OCI-LY7 (cell line): ENCODE data around the gene BRD8. TPM values are rescaled to one million over a fixed set of nuclear protein-coding genes. Genes with fewer than 3 reads are reported as not detected.
"Not testable (repeated sequence)": the region's sequence is repeated elsewhere in the genome, so short reads cannot be mapped to it uniquely, and the experiment has no call there.

Source experiments
- BruUV-seq: library from RNA; stranded (reverse); fragments of 400-500 nt; replicated peaks from 2 replicates; lab custom pipeline; 2021; lab: Mats Ljungman, UMichigan
- CTCF ChIA-PET: fragments of 300-600 bp; sonication (Branson Sonifier 250); formaldehyde crosslinking; loops from one replicate; lab custom pipeline; 2022; ENCODE audit warnings: antibody characterized with exemption; ENCODE audit not compliant: unreplicated experiment; lab: Charles Lee
- POLR2A ChIA-PET: fragments of 300-600 bp; sonication (Branson Sonifier 250); formaldehyde crosslinking; loops from one replicate; lab custom pipeline; 2022; ENCODE audit warnings: antibody characterized with exemption; lab: Charles Lee
- DNase-seq: peaks from one replicate; pipeline ENCODE4 v3.0.0-alpha.2; 2015; ENCODE audit warnings: low spot score
- H2AFZ ChIP-seq: fragments of 200-600 bp; sonication (generic), shearing (Covaris generic); 2 replicates; pipeline ENCODE4 v1.6.1; 2014; ENCODE audit warnings: mild to moderate bottlenecking, antibody characterized with exemption, low read length, moderate library complexity
- H3K27ac ChIP-seq: fragments of 200-600 bp; sonication (generic); 2 replicates; pipeline ENCODE4 v1.5.1; 2014; ENCODE audit warnings: mixed run types, low read depth, mild to moderate bottlenecking, moderate library complexity, low read length, inconsistent platforms; ENCODE audit not compliant: poor library complexity, severe bottlenecking
- H3K36me3 ChIP-seq: fragments of 200-600 bp; sonication (generic); 2 replicates; pipeline ENCODE4 v1.6.1; 2014; ENCODE audit warnings: mild to moderate bottlenecking, antibody characterized with exemption, low read length, moderate library complexity, mixed read lengths; ENCODE audit not compliant: insufficient read depth
- H3K4me1 ChIP-seq: fragments of 200-600 bp; sonication (generic); 2 replicates; pipeline ENCODE4 v1.5.1; 2014; ENCODE audit warnings: mild to moderate bottlenecking, low read length; ENCODE audit not compliant: insufficient read depth, poor library complexity, severe bottlenecking
- H3K4me2 ChIP-seq: fragments of 200-600 bp; sonication (generic); 2 replicates; pipeline ENCODE4 v1.6.1; 2014; ENCODE audit warnings: mild to moderate bottlenecking, low read length
- H3K4me3 ChIP-seq: fragments of 200-600 bp; sonication (generic); 2 replicates; pipeline ENCODE4 v1.5.1; 2014; ENCODE audit warnings: mild to moderate bottlenecking, low read depth, low read length; ENCODE audit not compliant: poor library complexity, severe bottlenecking
- H3K79me2 ChIP-seq: fragments of 200-600 bp; sonication (generic); 2 replicates; pipeline ENCODE4 v1.6.1; 2016; ENCODE audit warnings: low read depth, mild to moderate bottlenecking, low read length, moderate library complexity, mixed read lengths; ENCODE audit not compliant: insufficient read depth
- H3K9me2 ChIP-seq: fragments of 200-600 bp; sonication (generic); 2 replicates; pipeline ENCODE4 v1.6.1; 2016; ENCODE audit warnings: mild to moderate bottlenecking, low read length, mixed read lengths; ENCODE audit not compliant: insufficient read depth
- H3K9me3 ChIP-seq: fragments of 200-600 bp; sonication (generic); 2 replicates; pipeline ENCODE4 v1.6.1; 2014; ENCODE audit warnings: mild to moderate bottlenecking, mixed run types, low read length, mixed read lengths
- H4K20me1 ChIP-seq: fragments of 200-600 bp; sonication (generic); 2 replicates; pipeline ENCODE4 v1.6.1; 2014; ENCODE audit warnings: mild to moderate bottlenecking, antibody characterized with exemption, low read length, moderate library complexity, mixed read lengths; ENCODE audit not compliant: insufficient read depth
- EZH2phosphoT487 ChIP-seq: fragments of 200-600 bp; sonication (generic); IDR thresholded peaks from 2 replicates; pipeline ENCODE4 v1.6.1; 2018; ENCODE audit warnings: low read depth, borderline replicate concordance, mild to moderate bottlenecking, mixed run types, antibody characterized with exemption, low read length, moderate library complexity, mixed read lengths
- intact Hi-C: fragments of 100-400 bp; cut with micrococcal nuclease; formaldehyde crosslinking; loops from one replicate; pipeline ENCODE4 v1.10.0; 2022; ENCODE audit not compliant: unreplicated experiment
- total RNA-seq, 2 experiments: library from RNA; depleted of rRNA in 1 of 2; stranded (reverse); fragments of >200 nt in 1 of 2; shearing (Covaris generic) in 1 of 2; gene quantifications; 2 replicates each; pipeline ENCODE4 v1.2.3, GENCODE V29; 2014 to 2022
- TF ChIP-seq, protein P1 (sequence below): fragments of 200-600 bp; sonication (generic); conservative IDR thresholded peaks from 2 replicates; pipeline ENCODE4 v1.5.1; 2014; ENCODE audit warnings: mild to moderate bottlenecking, antibody characterized with exemption, low read length, moderate library complexity, mixed read lengths

The BRD8 gene
- total RNA-seq, 2 experiments from 2014 or later = 71.7 to 92.7 TPM

DNA sequence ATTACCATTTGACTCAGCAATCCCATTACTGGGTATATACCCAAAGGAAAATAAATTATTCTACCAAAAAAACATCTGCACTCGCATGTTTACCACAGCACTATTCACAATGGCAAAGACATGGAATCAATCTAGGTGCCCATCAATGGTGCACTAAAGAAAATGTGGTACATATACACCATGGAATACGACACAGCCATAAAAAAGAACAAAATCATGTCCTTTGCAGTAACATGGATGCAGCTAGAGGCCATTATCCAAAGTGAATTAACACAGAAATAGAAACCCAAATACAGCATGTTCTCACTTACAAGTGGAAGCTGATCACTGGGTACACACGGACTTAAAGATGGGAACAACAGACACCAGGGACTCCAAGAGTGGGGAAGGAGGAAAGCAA, 32.6 kb upstream of the BRD8 start:
- Histone ChIP-seq H3K36me3 (peaks cover 54% of the 10 kb centered on the region), H3K4me1 (peaks cover 15% of the 10 kb centered on the region), H3K4me3 (no peak overlapping the region), H3K4me2 (peak overlapping the region; percentile 75; the same call in 1 of the 2 replicates), H3K79me2 (peaks cover 64% of the 10 kb centered on the region), H3K9me2 (no peaks in the 10 kb centered on the region), H3K27ac (no peak overlapping the region), H4K20me1 (no peaks in the 10 kb centered on the region), H3K9me3 (no peaks in the 10 kb centered on the region), H2AFZ (no peak overlapping the region)
- intact Hi-C loops = loop anchor here (5.0 kb wide), 1 partner anchor 121 kb away; the partner anchor contains the start of gene CDC25C
- no TSS peak for BruUV-seq
- no peak for TF ChIP-seq EZH2phosphoT487
- TF ChIP-seq, protein P1, sequence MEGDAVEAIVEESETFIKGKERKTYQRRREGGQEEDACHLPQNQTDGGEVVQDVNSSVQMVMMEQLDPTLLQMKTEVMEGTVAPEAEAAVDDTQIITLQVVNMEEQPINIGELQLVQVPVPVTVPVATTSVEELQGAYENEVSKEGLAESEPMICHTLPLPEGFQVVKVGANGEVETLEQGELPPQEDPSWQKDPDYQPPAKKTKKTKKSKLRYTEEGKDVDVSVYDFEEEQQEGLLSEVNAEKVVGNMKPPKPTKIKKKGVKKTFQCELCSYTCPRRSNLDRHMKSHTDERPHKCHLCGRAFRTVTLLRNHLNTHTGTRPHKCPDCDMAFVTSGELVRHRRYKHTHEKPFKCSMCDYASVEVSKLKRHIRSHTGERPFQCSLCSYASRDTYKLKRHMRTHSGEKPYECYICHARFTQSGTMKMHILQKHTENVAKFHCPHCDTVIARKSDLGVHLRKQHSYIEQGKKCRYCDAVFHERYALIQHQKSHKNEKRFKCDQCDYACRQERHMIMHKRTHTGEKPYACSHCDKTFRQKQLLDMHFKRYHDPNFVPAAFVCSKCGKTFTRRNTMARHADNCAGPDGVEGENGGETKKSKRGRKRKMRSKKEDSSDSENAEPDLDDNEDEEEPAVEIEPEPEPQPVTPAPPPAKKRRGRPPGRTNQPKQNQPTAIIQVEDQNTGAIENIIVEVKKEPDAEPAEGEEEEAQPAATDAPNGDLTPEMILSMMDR = no peak
- CTCF ChIA-PET = no interaction called here
- POLR2A ChIA-PET = interaction anchor here (0.6 kb wide), 1 partner anchor 316 kb away, joined by 3 read pairs; no protein-coding TSS in a partner anchor
- no peak for DNase-seq

DNA sequence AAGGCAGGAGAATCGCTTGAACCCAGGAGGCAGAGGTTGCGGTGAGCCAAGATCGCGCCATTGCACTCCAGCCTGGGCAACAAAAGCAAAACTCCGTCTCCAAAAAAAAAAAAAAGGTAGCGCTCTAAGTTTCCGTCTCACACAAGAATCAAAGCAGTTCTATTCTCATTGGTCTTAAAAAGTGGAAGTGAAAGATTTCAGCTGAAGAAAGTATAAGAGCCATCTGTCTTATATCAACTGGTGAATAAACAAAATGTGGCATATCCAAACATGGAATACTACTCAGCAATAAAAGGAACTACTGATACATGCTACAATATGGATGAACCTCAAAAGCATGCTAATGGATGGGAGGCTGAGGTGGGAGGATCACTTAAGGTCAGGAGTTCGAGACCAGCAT, 15.4 kb upstream of the BRD8 start:
- H3K4me1 ChIP-seq, H3K4me2 ChIP-seq, H3K27ac ChIP-seq, BruUV-seq, H3K4me3 ChIP-seq, CTCF ChIA-PET, H3K79me2 ChIP-seq, H3K9me2 ChIP-seq, H2AFZ ChIP-seq, intact Hi-C loops, H3K9me3 ChIP-seq, H4K20me1 ChIP-seq: not testable (repeated sequence)
- H3K36me3 ChIP-seq = peaks cover 88% of the 10 kb centered on the region
- DNase-seq = peak; percentile 14
- POLR2A ChIA-PET = interaction anchor here (0.6 to 0.8 kb wide), 2 partner anchors 102 to 146 kb away, joined by 3 read pairs; no protein-coding TSS in a partner anchor

DNA sequence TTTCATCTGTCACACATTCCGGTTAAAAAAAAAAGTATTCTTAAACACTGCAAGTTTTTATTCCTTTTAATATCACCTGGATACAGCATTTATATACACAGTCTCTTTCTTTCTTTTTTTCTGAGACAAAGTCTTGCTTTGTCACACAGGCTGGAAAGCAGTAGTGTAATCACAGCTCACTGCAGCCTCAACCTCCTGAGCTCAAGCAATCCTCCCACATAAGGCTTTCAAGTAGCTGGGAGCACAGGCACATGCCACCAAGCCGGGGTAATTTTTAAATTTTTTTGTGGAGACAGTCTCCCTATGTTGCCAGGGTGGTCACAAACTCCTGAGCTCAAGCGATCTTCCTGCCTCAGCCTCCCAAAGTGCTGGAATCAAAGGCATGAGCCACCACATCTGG, 14.4 kb upstream of the BRD8 start:
- H3K79me2 ChIP-seq = no peaks in the 10 kb centered on the region
- DNase-seq = no peak
- intact Hi-C loops = no loop called here
- H3K9me3 ChIP-seq = no peaks in the 10 kb centered on the region
- H3K4me2 ChIP-seq = no peak overlapping the region
- ChIA-PET POLR2A (interaction anchor here (0.6 to 0.7 kb wide), 4 partner anchors 17 to 192 kb away, joined by 3 read pairs; no protein-coding TSS in a partner anchor), CTCF (no interaction called here)
- BruUV-seq = no TSS peak
- H2AFZ ChIP-seq = no peak overlapping the region
- H3K36me3 ChIP-seq = peaks cover 88% of the 10 kb centered on the region
- H3K9me2 ChIP-seq = no peaks in the 10 kb centered on the region
- no peaks in the 10 kb centered on the region for H3K4me1 ChIP-seq
- TF ChIP-seq EZH2phosphoT487 = no peak
- TF ChIP-seq, protein P1 = no peak
- H4K20me1 ChIP-seq = 0 out of 2 replicates have a peak, but pooled peaks cover 2% of the 10 kb centered on the region
- no peak overlapping the region for H3K4me3 ChIP-seq
- H3K27ac ChIP-seq = no peak overlapping the region
